Fibroblast of pulmonary artery (primary cell): ENCODE measurements around the gene PTPRM.

Source experiments
- DNase-seq: peaks from one replicate; pipeline ENCODE4 v3.0.0-alpha.2; 2010; ENCODE audit warnings: low read depth
- H3K4me3 ChIP-seq: replicated peaks from 2 replicates; pipeline ENCODE4 v1.5.1; 2011; ENCODE audit warnings: low read depth, mild to moderate bottlenecking, control low read depth, low read length, moderate library complexity
- CTCF ChIP-seq: IDR thresholded peaks from 2 replicates; pipeline ENCODE4 v1.5.1; 2011; ENCODE audit warnings: mild to moderate bottlenecking, control low read depth, low read length, inconsistent platforms; ENCODE audit errors: missing control alignments

The PTPRM gene

GRCh38 chr18:7624697-7625096, 57.6 kb downstream of the PTPRM start:
- no peak for TF ChIP-seq CTCF
- DNase-seq = no peak
- H3K4me3 ChIP-seq = no peak overlapping the region

- no peak for DNase-seq
- no peak for TF ChIP-seq CTCF
- H3K4me3 ChIP-seq = no peak overlapping the region
Measured at GRCh38 chr18:7626175-7626921, 59.2 kb downstream of the PTPRM start.

GRCh38 chr18:7626922-7627440, 59.9 kb downstream of the PTPRM start:
- TF ChIP-seq CTCF = peak; percentile 19
- peak; percentile 62 for DNase-seq
- no peak overlapping the region for H3K4me3 ChIP-seq

- no peak overlapping the region for H3K4me3 ChIP-seq
- no peak for TF ChIP-seq CTCF
- DNase-seq = no peak
Measured at GRCh38 chr18:7629416-7629815, 62.3 kb downstream of the PTPRM start.

- no peak overlapping the region for H3K4me3 ChIP-seq
- no peak for TF ChIP-seq CTCF
- DNase-seq = no peak
Measured at GRCh38 chr18:7630731-7631442, 63.8 kb downstream of the PTPRM start.

GRCh38 chr18:7632152-7633098, 65.3 kb downstream of the PTPRM start:
- no peak overlapping the region for H3K4me3 ChIP-seq
- TF ChIP-seq CTCF = no peak
- no peak for DNase-seq
